G401 (cell line): ENCODE data around the gene KRTAP22-2. TPM values are rescaled to one million over a fixed set of nuclear protein-coding genes. Genes with fewer than 3 reads are reported as not detected.

Experiments
- DNase-seq: peaks from one replicate; pipeline ENCODE4 v3.0.0-alpha.2; 2015; ENCODE audit warnings: low spot score
- in situ Hi-C: cut with HindIII; loops from 2 replicates; pipeline ENCODE4 v1.10.0; 2016; ENCODE audit warnings: low sequenced_read_pairs, mixed read lengths
- total RNA-seq: library from RNA; depleted of rRNA; stranded (reverse); fragments of >200 nt; shearing (Covaris generic); gene quantifications from 2 replicates; pipeline ENCODE4 v1.2.3, GENCODE V29; 2014; rRNA removed

KRTAP22-2 gene
- total RNA-seq, 1 experiment from 2014 or later, result not detected

DNA sequence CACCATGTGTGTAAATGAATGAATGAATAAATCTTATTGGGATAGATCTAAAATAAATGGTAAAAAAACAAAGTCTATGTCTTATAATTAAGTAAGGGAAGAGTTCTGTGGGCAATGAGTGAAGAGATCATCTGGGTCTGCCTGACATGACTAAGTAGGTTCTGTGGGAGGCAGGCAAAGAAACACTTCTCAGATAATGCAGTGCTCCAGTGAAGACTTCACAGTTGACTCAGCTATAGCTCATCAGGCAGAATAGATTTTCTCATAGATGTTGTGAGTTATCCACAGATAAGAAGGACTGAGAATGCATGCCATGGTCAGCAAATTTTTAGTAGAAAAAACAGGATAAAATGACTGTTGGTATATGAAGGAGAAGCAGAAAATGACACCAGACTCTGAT, 12.4 kb downstream of the KRTAP22-2 start:
- DNase-seq, result no peak
- in situ Hi-C loops, result no loop called here

DNA sequence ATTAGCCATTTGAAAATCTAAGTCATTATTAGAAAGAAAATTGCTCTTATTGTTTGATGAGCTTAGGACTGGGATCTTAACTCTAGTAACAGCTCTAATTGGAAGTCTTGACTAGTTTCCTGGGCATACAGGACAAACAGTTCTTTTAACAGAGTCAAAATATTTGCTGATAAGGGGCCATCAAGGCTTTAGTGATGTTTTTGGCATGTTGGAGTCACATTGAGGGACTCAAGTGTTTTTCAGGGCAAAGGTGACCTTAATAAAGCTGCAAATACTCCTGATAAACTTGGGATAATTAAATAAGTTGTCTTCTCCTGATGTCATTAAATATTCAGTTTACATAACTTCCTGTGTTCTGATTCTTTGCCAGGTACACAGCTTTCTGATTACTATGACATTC, 22.6 kb downstream of the KRTAP22-2 start:
- in situ Hi-C loops, result no loop called here
- DNase-seq, result no peak

GRCh38 chr21:30563630-30564029, 26.6 kb downstream of the KRTAP22-2 start:
- in situ Hi-C loops, result no loop called here
- no peak for DNase-seq

DNA sequence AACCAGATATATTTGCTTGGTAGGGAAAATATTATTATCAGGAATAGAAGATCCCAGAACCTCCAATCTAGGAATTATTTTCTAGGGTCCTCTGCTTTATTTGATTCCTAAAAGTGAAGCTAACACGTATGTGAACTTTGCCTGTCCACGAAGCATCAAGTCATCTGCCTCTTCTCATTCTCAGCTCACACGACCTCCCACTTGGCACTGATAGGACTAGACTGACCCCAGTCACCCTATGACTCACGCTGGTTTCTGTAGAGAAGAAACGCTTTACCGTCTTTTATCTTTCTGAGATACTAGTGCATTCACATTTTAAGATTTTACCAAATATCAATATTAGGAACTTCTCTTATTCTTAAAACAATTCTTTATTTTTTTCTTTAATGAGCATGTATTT, 27.1 kb downstream of the KRTAP22-2 start:
- DNase-seq, result no peak
- in situ Hi-C loops, result no loop called here

GRCh38 chr21:30561957-30562356, 28.2 kb downstream of the KRTAP22-2 start:
- in situ Hi-C loops, result no loop called here
- no peak for DNase-seq

DNA sequence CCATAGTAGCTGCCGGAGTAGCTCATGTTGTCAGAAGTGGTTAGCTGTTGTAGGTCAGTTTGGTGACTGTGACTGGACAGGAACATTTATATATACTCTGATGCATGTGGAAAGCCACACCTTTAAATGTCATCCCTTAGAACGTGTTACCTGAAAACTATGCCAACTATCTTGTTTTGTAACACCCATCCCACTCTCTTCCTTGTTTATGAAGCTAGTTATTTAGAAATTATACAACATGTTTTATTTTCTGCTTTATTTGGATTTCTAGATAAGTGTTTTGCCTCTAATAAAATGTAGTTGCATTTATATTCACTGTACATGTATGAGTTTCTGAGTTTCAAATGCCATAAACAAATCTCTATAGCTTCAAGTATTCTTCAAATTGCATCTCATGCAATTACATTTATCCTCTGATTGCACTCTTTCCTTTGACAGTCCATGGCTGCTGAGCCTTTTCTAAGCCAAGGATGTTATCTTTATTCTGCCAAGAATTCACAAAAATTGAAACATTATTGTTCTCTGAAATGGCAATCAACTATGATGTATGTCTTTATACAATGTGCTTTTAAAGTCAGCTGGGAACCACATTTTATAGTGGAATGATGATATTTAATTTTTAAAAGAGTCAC, 28.8 kb downstream of the KRTAP22-2 start, which contains the start of gene KRTAP19-7:
KRTAP19-7 (minus strand) TSS at position 51 of the 632 bp plus-strand sequence; CDS start at position 26, 25 bp downstream.
- in situ Hi-C loops, result no loop called here
- no peak for DNase-seq

DNA sequence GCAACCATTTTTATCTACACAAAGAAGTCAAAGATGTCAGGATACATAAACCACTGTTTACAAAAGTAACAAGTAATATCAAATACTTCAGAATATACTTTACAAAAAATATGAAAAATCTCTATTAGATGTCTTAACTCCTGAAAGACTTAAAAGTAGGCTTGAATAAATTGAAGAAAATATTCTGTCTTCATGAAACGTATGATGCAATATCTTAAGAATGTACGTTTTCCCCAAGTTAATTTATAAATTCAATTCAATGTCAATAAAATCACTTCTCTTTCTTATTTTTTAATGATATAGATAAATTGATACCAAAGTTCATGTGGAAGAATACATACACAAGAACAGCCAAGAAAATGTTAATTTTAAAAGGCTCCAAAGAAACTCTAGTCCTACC, 35.1 kb downstream of the KRTAP22-2 start:
- DNase-seq, result no peak

DNA sequence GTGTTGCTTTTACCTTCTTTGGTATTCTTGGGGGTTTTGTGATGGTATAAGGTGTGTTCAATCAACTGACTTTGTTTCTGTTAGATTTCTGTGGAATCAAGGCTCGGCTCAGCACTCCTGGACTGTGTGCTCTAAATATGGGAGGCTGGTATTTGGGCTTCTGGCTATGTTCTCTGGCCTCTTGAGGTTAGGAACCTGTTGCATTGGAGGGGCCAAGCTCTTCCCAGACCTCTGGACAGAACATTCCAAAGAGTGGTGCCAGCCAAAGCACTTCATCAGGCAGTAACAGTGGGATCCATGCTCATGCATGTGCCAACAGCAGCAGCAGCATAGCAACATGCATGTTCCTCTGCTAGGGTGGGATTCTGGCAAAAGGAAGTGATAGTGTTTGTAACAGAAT, 37.4 kb downstream of the KRTAP22-2 start:
- in situ Hi-C loops, result no loop called here
- DNase-seq, result no peak

More for the DNA sequence above, 35.1 kb downstream of the KRTAP22-2 start:
- in situ Hi-C loops, result no loop called here

- DNase-seq, result no peak
- in situ Hi-C loops, result no loop called here
Observed at GRCh38 chr21:30541764-30542163, 48.4 kb downstream of the KRTAP22-2 start, which contains the start of gene KRTAP19-6. KRTAP19-6 (minus strand) TSS chr21:30541864; CDS start chr21:30541833, 31 bp downstream.

Other genes with a start within 250 kb of the KRTAP22-2 start
- not detected in 2 replicates for gene KRTAP23-1, start 241.8 kb downstream of the KRTAP22-2 start, total RNA-seq
- gene KRTAP13-2, start 218.1 kb downstream of the KRTAP22-2 start, total RNA-seq, result not detected in 2 replicates
- gene KRTAP13-1, start 194.4 kb downstream of the KRTAP22-2 start, total RNA-seq, result not detected in 2 replicates
- gene KRTAP13-3, start 164.5 kb downstream of the KRTAP22-2 start, total RNA-seq, result not detected in 2 replicates
- not detected in 2 replicates for gene KRTAP13-4, start 160.2 kb downstream of the KRTAP22-2 start, total RNA-seq
- gene KRTAP15-1, start 150.1 kb downstream of the KRTAP22-2 start, total RNA-seq, result not detected in 2 replicates
- gene KRTAP19-1, start 110.0 kb downstream of the KRTAP22-2 start, total RNA-seq, result not detected in 2 replicates
- gene KRTAP19-2, start 103.0 kb downstream of the KRTAP22-2 start, total RNA-seq, result not detected in 2 replicates
- gene KRTAP19-3, start 98.4 kb downstream of the KRTAP22-2 start, total RNA-seq, result not detected in 2 replicates
- gene KRTAP19-4, start 93.2 kb downstream of the KRTAP22-2 start, total RNA-seq, result not detected in 2 replicates
- not detected in 2 replicates for gene KRTAP19-5, start 88.3 kb downstream of the KRTAP22-2 start, total RNA-seq
- not detected in 2 replicates for gene KRTAP19-6, start 48.5 kb downstream of the KRTAP22-2 start, total RNA-seq
- gene KRTAP19-7, start 29.1 kb downstream of the KRTAP22-2 start, total RNA-seq, result not detected in 2 replicates
- gene KRTAP6-3, start 2.0 kb upstream of the KRTAP22-2 start, total RNA-seq, result not detected in 2 replicates
- not detected in 2 replicates for gene KRTAP6-2, start 8.5 kb upstream of the KRTAP22-2 start, total RNA-seq
- gene KRTAP22-1, start 10.7 kb upstream of the KRTAP22-2 start, total RNA-seq, result not detected in 2 replicates
- gene KRTAP6-1, start 23.5 kb upstream of the KRTAP22-2 start, total RNA-seq, result not detected in 2 replicates
- not detected in 2 replicates for gene KRTAP20-1, start 26.0 kb upstream of the KRTAP22-2 start, total RNA-seq
- gene KRTAP20-4, start 30.2 kb upstream of the KRTAP22-2 start, total RNA-seq, result not detected in 2 replicates
- gene KRTAP20-2, start 44.8 kb upstream of the KRTAP22-2 start, total RNA-seq, result not detected in 2 replicates
- not detected in 2 replicates for gene KRTAP20-3, start 52.5 kb upstream of the KRTAP22-2 start, total RNA-seq
- gene KRTAP21-3, start 128.4 kb upstream of the KRTAP22-2 start, total RNA-seq, result not detected in 2 replicates
- not detected in 2 replicates for gene KRTAP21-2, start 156.9 kb upstream of the KRTAP22-2 start, total RNA-seq
- not detected in 2 replicates for gene KRTAP21-1, start 165.0 kb upstream of the KRTAP22-2 start, total RNA-seq
- not detected in 2 replicates for gene KRTAP8-1, start 222.9 kb upstream of the KRTAP22-2 start, total RNA-seq
- gene KRTAP7-1, start 239.4 kb upstream of the KRTAP22-2 start, total RNA-seq, result not detected in 2 replicates